GM23338 (cell line): ENCODE measurements around the gene JUP.

ENCODE experiments used
- CREB1 ChIP-seq: fragments of 250-450 bp; sonication (Bioruptor Pico); IDR thresholded peaks from 2 replicates; pipeline ENCODE4 v1.5.0; 2020; ENCODE audit warnings: low read depth, mild to moderate bottlenecking, moderate library complexity
- CTCF ChIP-seq, 2 experiments: fragments of 200-600 bp in 1 of 2; sonication (generic) in 1 of 2; conservative IDR thresholded peaks; 2 replicates each; pipeline versions ENCODE4 v1.5.1 to v1.6.1; 2016 to 2017; ENCODE audit warnings: antibody characterized with exemption in 2 of 2, low read depth in 2 of 2, mild to moderate bottlenecking in 2 of 2, moderate library complexity in 1 of 2
- EZH2 ChIP-seq: fragments of 200-600 bp; sonication (generic); IDR thresholded peaks from one replicate; pipeline ENCODE4 v1.8.0; 2017; ENCODE audit warnings: antibody characterized with exemption, mild to moderate bottlenecking, low read depth; ENCODE audit not compliant: unreplicated experiment
- EZH2phosphoT487 ChIP-seq: fragments of 200-600 bp; sonication (generic); IDR thresholded peaks from one replicate; pipeline ENCODE4 v1.8.1; 2018; ENCODE audit warnings: antibody characterized with exemption; ENCODE audit not compliant: unreplicated experiment

GRCh38 chr17:41835214-41835799 is 48.8 kb upstream of the JUP start:
- no peak for TF ChIP-seq CTCF (conservative IDR thresholded peaks at IDR 0.05; ENCODE audit: low read depth in 2 of 2)
- no peak for TF ChIP-seq CREB1 (CRISPR knock-in tag)
- no peak for TF ChIP-seq EZH2phosphoT487
- no peak for TF ChIP-seq EZH2
